H1 (cell line): ENCODE data around the gene KLRB1.

Experiments used
- E2F6 ChIP-seq: IDR thresholded peaks from 2 replicates; pipeline ENCODE4 v1.6.1; 2012; ENCODE audit warnings: inconsistent platforms
- POLR2A ChIP-seq, 2 experiments: IDR thresholded peaks; 1 replicate in 1 of 2; 2 replicates in 1 of 2; pipeline ENCODE4 v1.6.1; 2011; ENCODE audit warnings: low read depth in 2 of 2, low read length in 2 of 2, mild to moderate bottlenecking in 2 of 2; ENCODE audit errors: control extremely low read depth in 1 of 2

- TF ChIP-seq POLR2A (IDR thresholded peaks at IDR 0.05; ENCODE audit: control extremely low read depth in 1 of 2, low read depth in 2 of 2, low read length in 2 of 2) (no peak), E2F6 (no peak)
These were observed 41.2 kb upstream of the KLRB1 start for GRCh38 chr12:9648701-9649531.
